ENCODE results near the gene LRRC49.

DNA sequence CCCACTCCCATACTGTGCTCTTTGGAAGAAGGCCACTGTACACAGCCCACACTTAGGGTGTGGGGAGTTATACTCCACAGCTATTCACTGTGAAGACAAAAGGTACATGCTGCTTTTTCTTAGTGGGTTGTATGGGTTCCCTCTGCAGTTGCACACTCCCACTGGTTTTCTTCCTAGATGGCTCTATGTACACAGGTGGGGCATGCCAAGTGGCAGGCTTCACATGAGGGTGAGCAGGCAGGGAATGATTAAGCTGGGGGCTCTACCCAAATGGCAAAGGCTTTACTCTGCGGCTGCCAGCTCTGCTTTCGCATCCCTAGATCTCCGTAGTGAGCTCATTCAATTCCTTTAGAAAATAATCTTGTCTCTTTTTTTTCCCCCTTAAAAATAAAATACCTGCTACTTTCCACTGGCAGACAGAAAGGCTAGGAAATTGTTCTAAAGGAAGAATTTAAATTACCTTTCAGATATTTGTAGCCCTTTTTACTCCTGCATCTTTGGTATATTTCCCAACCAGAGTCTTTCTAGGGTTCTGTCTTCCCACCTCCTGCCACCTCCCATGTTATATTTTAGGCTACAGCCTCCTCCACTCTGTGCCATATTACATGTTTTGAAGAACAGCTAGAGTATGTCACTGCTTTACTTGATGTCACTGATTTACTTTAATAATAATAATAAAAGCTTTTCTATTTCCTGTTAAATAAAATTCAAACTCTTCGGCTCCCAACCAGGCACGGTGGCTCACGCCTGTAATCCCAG lies 46.8 kb upstream of the LRRC49 start:
- TF ChIP-seq CTCF (IDR thresholded peaks at IDR 0.05; ENCODE audit: extremely low read depth in 1 of 2, insufficient read depth in 1 of 2, low read depth in 1 of 2, low read length in 2 of 2) (no peak), POLR2A (IDR thresholded peaks at IDR 0.05; ENCODE audit: low read depth, low read length) (no peak), EZH2 (IDR thresholded peaks at IDR 0.05; ENCODE audit: borderline replicate concordance, low read depth, low read length, severe bottlenecking) (no peak)
